Keratinocyte (primary cell): ENCODE results near the gene PLXNA2. TPM values are rescaled to one million over a fixed set of nuclear protein-coding genes. Genes with fewer than 3 reads are reported as not detected.

Experiments used
- DNase-seq: peaks from one replicate; pipeline ENCODE4 v3.0.0-alpha.2; 2011; ENCODE audit warnings: low read depth, missing footprints, low spot score
- FAIRE-seq: peaks from 2 replicates; lab custom pipeline; 2011; peaks lifted over from hg19 to GRCh38; lab: Jason Lieb, UNC
- H2AFZ ChIP-seq: 2 replicates; pipeline ENCODE4 v1.6.0; 2012; ENCODE audit warnings: low read length, control low read depth, inconsistent platforms; ENCODE audit not compliant: control insufficient read depth
- H3K27ac ChIP-seq: 2 replicates; pipeline ENCODE4 v1.5.1; 2011; ENCODE audit warnings: low read length; ENCODE audit not compliant: control insufficient read depth, insufficient read depth
- H3K27me3 ChIP-seq: 3 replicates; pipeline ENCODE4 v1.6.0; 2011; ENCODE audit warnings: low read length; ENCODE audit not compliant: control insufficient read depth, insufficient read depth; ENCODE audit errors: extremely low read depth
- H3K36me3 ChIP-seq, 2 experiments: 2 replicates in 1 of 2; 3 replicates in 1 of 2; pipeline ENCODE4 v1.5.1; 2011; ENCODE audit warnings: low read length in 2 of 2, mild to moderate bottlenecking in 1 of 2; ENCODE audit not compliant: control insufficient read depth in 2 of 2, insufficient read depth in 2 of 2; ENCODE audit errors: extremely low read depth in 1 of 2
- H3K4me1 ChIP-seq: 3 replicates; pipeline ENCODE4 v1.5.1; 2011; ENCODE audit warnings: low read length; ENCODE audit not compliant: control insufficient read depth, insufficient read depth; ENCODE audit errors: extremely low read depth
- H3K4me2 ChIP-seq: 3 replicates; pipeline ENCODE4 v1.6.0; 2011; ENCODE audit warnings: low read depth, low read length; ENCODE audit not compliant: control insufficient read depth, insufficient read depth; ENCODE audit errors: extremely low read depth
- H3K4me3 ChIP-seq, 3 experiments: fragments of 200-600 bp in 1 of 3; sonication (generic) in 1 of 3; 2 replicates in 2 of 3; 3 replicates in 1 of 3; pipeline ENCODE4 v1.5.1; 2011 to 2016; ENCODE audit warnings: low read length in 3 of 3, mild to moderate bottlenecking in 3 of 3, control low read depth in 2 of 3, inconsistent platforms in 1 of 3, low read depth in 1 of 3, mixed read lengths in 1 of 3, mixed run types in 1 of 3, moderate library complexity in 1 of 3; ENCODE audit not compliant: control insufficient read depth in 2 of 3, insufficient read depth in 2 of 3; ENCODE audit errors: extremely low read depth in 1 of 3
- H3K79me2 ChIP-seq: 2 replicates; pipeline ENCODE4 v1.6.0; 2012; ENCODE audit warnings: low read length; ENCODE audit not compliant: control insufficient read depth, insufficient read depth
- H3K9ac ChIP-seq: 3 replicates; pipeline ENCODE4 v1.6.0; 2011; ENCODE audit warnings: low read length; ENCODE audit not compliant: control insufficient read depth, insufficient read depth; ENCODE audit errors: extremely low read depth
- H3K9me1 ChIP-seq: 3 replicates; pipeline ENCODE4 v1.6.0; 2011; ENCODE audit warnings: low read length; ENCODE audit not compliant: control insufficient read depth, insufficient read depth; ENCODE audit errors: extremely low read depth
- H3K9me3 ChIP-seq: 2 replicates; pipeline ENCODE4 v1.5.1; 2012; ENCODE audit warnings: low read depth, low read length; ENCODE audit not compliant: control insufficient read depth
- H4K20me1 ChIP-seq: 3 replicates; pipeline ENCODE4 v1.6.0; 2011; ENCODE audit warnings: low read length; ENCODE audit not compliant: control insufficient read depth, insufficient read depth; ENCODE audit errors: extremely low read depth
- CTCF ChIP-seq, 3 experiments: IDR thresholded peaks in 1 of 3; conservative IDR thresholded peaks in 1 of 3; optimal IDR thresholded peaks in 1 of 3; 2 replicates in 2 of 3; 3 replicates in 1 of 3; pipeline versions ENCODE3 to v1.5.1; 2011; ENCODE audit warnings: low read length in 3 of 3, mild to moderate bottlenecking in 3 of 3, moderate library complexity in 2 of 3, control low read depth in 1 of 3, inconsistent platforms in 1 of 3; ENCODE audit not compliant: insufficient read depth in 2 of 3; ENCODE audit errors: extremely low read depth in 1 of 3
- EZH2 ChIP-seq: IDR thresholded peaks from one replicate; pipeline ENCODE4 v1.6.1; 2012; ENCODE audit warnings: inconsistent platforms, mild to moderate bottlenecking, low read length, moderate library complexity
- dilution Hi-C: fragments of 300-500 bp; cut with MboI; formaldehyde crosslinking; loops from one replicate; pipeline ENCODE4 v1.7.0; 2020; ENCODE audit warnings: low sequenced_read_pairs; ENCODE audit not compliant: extremely low pct_ligation_motif_present
- polyA plus RNA-seq, 5 experiments: library from polyadenylated mRNA; depleted of rRNA in 3 of 5; stranded (reverse) in 3 of 5; stranded (forward) in 1 of 5; unstranded in 1 of 5; fragments of >200 nt; gene quantifications; 1 replicate in 1 of 5; 2 replicates in 3 of 5; 3 replicates in 1 of 5; pipeline versions ENCODE4 v1.2.1 to v1.2.3, GENCODE V29; 2011 to 2012; ENCODE audit warnings: missing spikeins in 2 of 5, low read depth in 1 of 5, low replicate concordance in 1 of 5

PLXNA2 gene
- polyA plus RNA-seq, 1 donor (not counting 4 experiments of a cell fraction or from before 2014, with no cell fraction given), result 6.7 TPM

GRCh38 chr1:208036918-208037766 lies 207.0 kb downstream of the PLXNA2 start:
- DNase-seq (no peak), FAIRE-seq (no peak)
- Histone ChIP-seq H3K9me3 (no peaks in the 10 kb centered on the region), H2AFZ (no peak overlapping the region), H3K27me3 (no peaks in the 10 kb centered on the region), H3K9me1 (no peaks in the 10 kb centered on the region), H3K27ac (no peak overlapping the region), H3K9ac (no peak overlapping the region), H3K36me3 (peaks cover 31 to 41% of the 10 kb centered on the region in 2 experiments), H3K4me1 (no peaks in the 10 kb centered on the region), H3K4me2 (no peak overlapping the region), H3K4me3 (no peak overlapping the region), H4K20me1 (no peaks in the 10 kb centered on the region), H3K79me2 (no peaks in the 10 kb centered on the region)
- dilution Hi-C loops, result no loop called here
- no peak for TF ChIP-seq CTCF (optimal IDR thresholded peaks at IDR 0.05 in 1 of 3, IDR thresholded peaks at IDR 0.05 in 1 of 3, conservative IDR thresholded peaks at IDR 0.05 in 1 of 3; ENCODE audit: extremely low read depth in 1 of 3, insufficient read depth in 2 of 3, low read length in 3 of 3)
- TF ChIP-seq EZH2, result no peak

- no peak overlapping the region for H3K4me3 ChIP-seq
- H3K4me1 ChIP-seq, result no peaks in the 10 kb centered on the region
- H3K9me3 ChIP-seq, result no peaks in the 10 kb centered on the region
- no peak for TF ChIP-seq EZH2
- TF ChIP-seq CTCF (optimal IDR thresholded peaks at IDR 0.05 in 1 of 3, IDR thresholded peaks at IDR 0.05 in 1 of 3, conservative IDR thresholded peaks at IDR 0.05 in 1 of 3; ENCODE audit: extremely low read depth in 1 of 3, insufficient read depth in 2 of 3, low read length in 3 of 3), result peak; percentile 15 to 52 (median 30)
- no peaks in the 10 kb centered on the region for H3K79me2 ChIP-seq
- no peak overlapping the region for H3K27ac ChIP-seq
- no peaks in the 10 kb centered on the region for H4K20me1 ChIP-seq
- dilution Hi-C loops, result no loop called here
- H2AFZ ChIP-seq, result no peak overlapping the region
- DNase-seq (no peak), FAIRE-seq (no peak)
- no peak overlapping the region for H3K4me2 ChIP-seq
- no peaks in the 10 kb centered on the region for H3K9me1 ChIP-seq
- peaks cover 29 to 45% of the 10 kb centered on the region in 2 experiments for H3K36me3 ChIP-seq
- no peak overlapping the region for H3K9ac ChIP-seq
- no peaks in the 10 kb centered on the region for H3K27me3 ChIP-seq
These were observed 207.9 kb downstream of the PLXNA2 start for GRCh38 chr1:208036106-208036808.
